Chondrocyte (in vitro differentiated cells): ENCODE results near the gene NAPA. TPM values are rescaled to one million over a fixed set of nuclear protein-coding genes. Genes with fewer than 3 reads are reported as not detected.

Experiments used
- DNase-seq: peaks from one replicate; pipeline ENCODE4 v3.0.0; 2021; ENCODE audit warnings: mixed read lengths, low spot score
- H3K27ac Mint-ChIP-seq: one replicate; pipeline ENCODE4 v1.8.0; 2021; ENCODE audit warnings: mild to moderate bottlenecking, moderate library complexity, mixed read lengths; ENCODE audit not compliant: unreplicated experiment
- H3K27me3 Mint-ChIP-seq: 2 replicates; pipeline ENCODE4 v1.8.0; 2021; ENCODE audit warnings: low read depth, mixed read lengths
- H3K36me3 Mint-ChIP-seq: 2 replicates; pipeline ENCODE4 v1.8.0; 2021; ENCODE audit warnings: low read depth, mixed read lengths
- H3K4me1 Mint-ChIP-seq: 2 replicates; pipeline ENCODE4 v1.8.0; 2021; ENCODE audit warnings: low read depth, mild to moderate bottlenecking, mixed read lengths
- H3K4me3 Mint-ChIP-seq: one replicate; pipeline ENCODE4 v1.8.0; 2021; ENCODE audit warnings: mild to moderate bottlenecking, moderate library complexity, mixed read lengths; ENCODE audit not compliant: unreplicated experiment
- H3K9me3 Mint-ChIP-seq: 2 replicates; pipeline ENCODE4 v1.8.0; 2021; ENCODE audit warnings: low read depth, mixed read lengths
- total RNA-seq: library from RNA; stranded (reverse); gene quantifications from 3 replicates; pipeline ENCODE4 v1.2.1, GENCODE V29; 2021
- TF ChIP-seq, protein P1 (sequence below): fragments of 200-600 bp; sonication (generic); IDR thresholded peaks from 2 replicates; pipeline ENCODE4 v1.5.0; 2021; ENCODE audit warnings: antibody characterized with exemption, mild to moderate bottlenecking, moderate library complexity

NAPA gene
- total RNA-seq, 1 donor from 2014 or later: 88.8 TPM

DNA sequence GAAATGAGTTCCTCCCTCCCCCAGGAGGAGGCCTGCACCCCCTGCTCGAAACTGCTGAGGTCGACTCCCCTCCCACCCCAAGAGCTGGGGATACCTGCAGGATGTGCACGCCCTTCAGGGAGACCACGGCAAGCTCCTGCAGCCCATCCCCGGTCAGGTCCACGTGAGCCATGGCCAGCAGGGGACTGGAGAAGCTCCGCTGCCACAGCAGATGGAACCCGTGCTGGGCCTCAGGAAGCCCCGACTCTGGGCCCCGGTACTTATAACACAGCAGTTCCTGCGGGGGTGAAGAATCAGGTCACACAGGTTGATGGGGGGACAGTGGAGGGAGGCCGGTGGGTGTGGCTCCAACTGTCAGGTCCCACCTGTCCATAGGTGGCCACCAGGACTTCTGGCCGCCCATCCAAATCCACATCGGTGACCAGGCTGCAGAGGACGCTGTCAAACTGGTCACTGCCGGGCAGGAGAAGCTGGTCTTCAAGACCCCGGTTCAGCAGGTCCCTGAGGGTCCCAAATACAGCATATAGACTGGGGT lies 38.4 kb downstream of the NAPA start:
- Mint-ChIP-seq H3K27ac (no peak overlapping the region), H3K9me3 (no peaks in the 10 kb centered on the region), H3K4me1 (peaks cover 9% of the 10 kb centered on the region), H3K36me3 (peaks cover 3% of the 10 kb centered on the region), H3K4me3 (no peak overlapping the region), H3K27me3 (peaks cover 4% of the 10 kb centered on the region)
- DNase-seq: no peak
- TF ChIP-seq, protein P1, sequence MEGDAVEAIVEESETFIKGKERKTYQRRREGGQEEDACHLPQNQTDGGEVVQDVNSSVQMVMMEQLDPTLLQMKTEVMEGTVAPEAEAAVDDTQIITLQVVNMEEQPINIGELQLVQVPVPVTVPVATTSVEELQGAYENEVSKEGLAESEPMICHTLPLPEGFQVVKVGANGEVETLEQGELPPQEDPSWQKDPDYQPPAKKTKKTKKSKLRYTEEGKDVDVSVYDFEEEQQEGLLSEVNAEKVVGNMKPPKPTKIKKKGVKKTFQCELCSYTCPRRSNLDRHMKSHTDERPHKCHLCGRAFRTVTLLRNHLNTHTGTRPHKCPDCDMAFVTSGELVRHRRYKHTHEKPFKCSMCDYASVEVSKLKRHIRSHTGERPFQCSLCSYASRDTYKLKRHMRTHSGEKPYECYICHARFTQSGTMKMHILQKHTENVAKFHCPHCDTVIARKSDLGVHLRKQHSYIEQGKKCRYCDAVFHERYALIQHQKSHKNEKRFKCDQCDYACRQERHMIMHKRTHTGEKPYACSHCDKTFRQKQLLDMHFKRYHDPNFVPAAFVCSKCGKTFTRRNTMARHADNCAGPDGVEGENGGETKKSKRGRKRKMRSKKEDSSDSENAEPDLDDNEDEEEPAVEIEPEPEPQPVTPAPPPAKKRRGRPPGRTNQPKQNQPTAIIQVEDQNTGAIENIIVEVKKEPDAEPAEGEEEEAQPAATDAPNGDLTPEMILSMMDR: no peak

GRCh38 chr19:47475465-47475864 lies 39.4 kb downstream of the NAPA start:
- Mint-ChIP-seq H3K36me3 (peaks cover 3% of the 10 kb centered on the region), H3K27me3 (peaks cover 12% of the 10 kb centered on the region), H3K4me1 (peaks cover 12% of the 10 kb centered on the region), H3K4me3 (no peak overlapping the region), H3K27ac (no peak overlapping the region), H3K9me3 (no peaks in the 10 kb centered on the region)
- TF ChIP-seq, protein P1: no peak
- DNase-seq: no peak

GRCh38 chr19:47473336-47473735 lies 41.5 kb downstream of the NAPA start:
- Mint-ChIP-seq H3K4me1 (peaks cover 12% of the 10 kb centered on the region), H3K27me3 (peaks cover 29% of the 10 kb centered on the region), H3K36me3 (peaks cover 3% of the 10 kb centered on the region), H3K9me3 (no peaks in the 10 kb centered on the region), H3K27ac (no peak overlapping the region), H3K4me3 (no peak overlapping the region)
- DNase-seq: no peak
- TF ChIP-seq, protein P1: no peak

- Mint-ChIP-seq H3K27ac (no peak within 1 kb of the TSS), H3K9me3 (no peaks in the 10 kb centered on the region), H3K4me1 (peaks cover 12% of the 10 kb centered on the region), H3K4me3 (peak within 1 kb of the TSS; percentile 31), H3K27me3 (peaks cover 35% of the 10 kb centered on the region), H3K36me3 (peaks cover 3% of the 10 kb centered on the region)
- DNase-seq: no peak
- TF ChIP-seq, protein P1: no peak
Observed at GRCh38 chr19:47471733-47472457, 43.0 kb downstream of the NAPA start, which contains the start of gene SLC8A2. Gene SLC8A2 (minus strand): TSS chr19:47471893. CDS start chr19:47466403, 5,490 bp downstream.

DNA sequence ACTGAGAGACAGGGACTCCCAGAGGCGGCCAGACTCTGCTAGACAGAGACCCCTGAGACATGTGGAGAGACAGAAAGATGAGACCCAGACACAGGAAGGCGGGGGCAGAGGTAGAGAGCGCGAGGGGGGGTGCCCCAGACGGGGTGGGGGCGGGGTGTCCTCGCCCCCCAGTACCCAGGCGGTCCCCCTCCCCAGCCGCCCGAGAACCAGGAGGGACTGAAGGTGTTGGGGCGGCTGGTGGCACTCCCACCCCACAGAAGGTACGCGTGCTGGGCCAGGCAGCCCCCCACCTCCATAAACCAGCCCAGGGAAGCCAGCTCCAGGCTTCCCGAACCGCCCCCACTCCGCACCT lies 43.5 kb downstream of the NAPA start:
- TF ChIP-seq, protein P1: no peak
- peak overlapping the region; percentile 31 for H3K4me3 Mint-ChIP-seq
- no peak for DNase-seq

More for the DNA sequence above, 43.5 kb downstream of the NAPA start:
- H3K36me3 Mint-ChIP-seq: peaks cover 3% of the 10 kb centered on the region
- H3K27ac Mint-ChIP-seq: no peak overlapping the region
- peaks cover 12% of the 10 kb centered on the region for H3K4me1 Mint-ChIP-seq
- no peaks in the 10 kb centered on the region for H3K9me3 Mint-ChIP-seq
- H3K27me3 Mint-ChIP-seq: peaks cover 36% of the 10 kb centered on the region
